Osteocyte (in vitro differentiated cells): ENCODE results near the gene HLA-DMA. TPM values are rescaled to one million over a fixed set of nuclear protein-coding genes. Genes with fewer than 3 reads are reported as not detected.

Experiments
- DNase-seq: peaks from one replicate; pipeline ENCODE4 v3.0.0; 2021; ENCODE audit warnings: mixed read lengths; ENCODE audit not compliant: unreplicated experiment; ENCODE audit errors: extremely low spot score
- H3K27ac Mint-ChIP-seq: one replicate; pipeline ENCODE4 v1.8.0; 2021; ENCODE audit warnings: mild to moderate bottlenecking, mixed read lengths; ENCODE audit not compliant: unreplicated experiment
- H3K27me3 Mint-ChIP-seq: one replicate; pipeline ENCODE4 v1.8.0; 2021; ENCODE audit warnings: mixed read lengths; ENCODE audit not compliant: unreplicated experiment
- H3K36me3 Mint-ChIP-seq: one replicate; pipeline ENCODE4 v1.8.0; 2021; ENCODE audit warnings: mixed read lengths; ENCODE audit not compliant: unreplicated experiment
- H3K4me1 Mint-ChIP-seq: one replicate; pipeline ENCODE4 v1.8.0; 2021; ENCODE audit warnings: mixed read lengths; ENCODE audit not compliant: unreplicated experiment
- H3K4me3 Mint-ChIP-seq: one replicate; pipeline ENCODE4 v1.8.0; 2021; ENCODE audit warnings: mild to moderate bottlenecking, moderate library complexity, mixed read lengths; ENCODE audit not compliant: unreplicated experiment
- H3K9me3 Mint-ChIP-seq: one replicate; pipeline ENCODE4 v1.8.0; 2021; ENCODE audit warnings: mixed read lengths; ENCODE audit not compliant: unreplicated experiment
- CTCF ChIP-seq: fragments of 200-600 bp; sonication (generic); IDR thresholded peaks from 2 replicates; pipeline ENCODE4 v1.5.0; 2021; ENCODE audit warnings: antibody characterized with exemption, mild to moderate bottlenecking, moderate library complexity
- total RNA-seq: library from RNA; stranded (reverse); gene quantifications from 2 replicates; pipeline ENCODE4 v1.2.1, GENCODE V29; 2021

Gene HLA-DMA
- total RNA-seq, 1 donor from 2014 or later: 3.0 TPM

DNA sequence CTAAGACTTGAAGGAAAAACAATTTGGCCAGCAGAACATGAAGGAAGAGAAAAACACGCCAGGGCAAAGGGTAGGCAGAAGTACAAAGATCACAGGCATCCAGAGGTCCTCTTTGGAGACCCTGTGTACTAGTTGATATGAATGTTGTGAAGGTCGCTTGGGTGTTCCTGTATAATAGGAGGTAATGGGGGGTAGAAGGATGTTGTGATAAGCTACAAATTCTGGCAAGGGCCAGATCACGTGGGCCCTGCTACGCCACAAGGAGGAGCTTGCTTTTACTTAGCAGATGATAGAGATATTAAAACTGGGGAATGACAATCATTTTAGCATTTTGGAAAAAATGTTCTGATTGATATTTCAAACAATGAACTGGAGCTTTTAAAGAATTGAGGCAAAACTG, 878 bp upstream of the HLA-DMA start:
- no peak for TF ChIP-seq CTCF
- Mint-ChIP-seq H3K9me3 (no peaks in the 10 kb centered on the region), H3K27me3 (peaks cover 10% of the 10 kb centered on the region), H3K27ac (no peak overlapping the region), H3K36me3 (peaks cover 4% of the 10 kb centered on the region), H3K4me1 (peaks cover 6% of the 10 kb centered on the region), H3K4me3 (no peak overlapping the region)
- DNase-seq: no peak

DNA sequence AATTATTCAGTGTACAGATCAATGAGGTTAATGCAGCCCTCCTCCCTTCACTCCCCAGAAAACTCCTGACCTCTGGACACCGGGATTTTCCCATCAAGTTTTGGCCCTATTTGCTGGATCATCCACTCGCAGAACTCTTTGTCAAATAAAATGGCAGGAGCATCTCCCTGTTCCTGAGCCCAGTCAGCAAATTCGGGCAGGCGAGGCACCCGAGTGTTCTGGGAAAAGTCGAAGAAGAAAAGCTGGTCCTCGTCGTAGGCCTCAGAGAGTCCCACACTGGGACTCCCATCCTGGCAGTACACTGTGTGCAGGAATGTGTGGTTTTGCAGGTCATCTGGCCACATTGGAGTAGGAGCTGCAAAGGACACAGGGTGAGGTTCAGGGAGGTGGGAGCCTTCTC, 2.4 kb downstream of the HLA-DMA start:
- DNase-seq: no peak
- Mint-ChIP-seq H3K9me3 (no peaks in the 10 kb centered on the region), H3K27me3 (peaks cover 23% of the 10 kb centered on the region), H3K27ac (no peak overlapping the region), H3K4me1 (peaks cover 6% of the 10 kb centered on the region), H3K36me3 (no peaks in the 10 kb centered on the region), H3K4me3 (no peak overlapping the region)
- no peak for TF ChIP-seq CTCF

- TF ChIP-seq CTCF: no peak
- no peak overlapping the region for H3K27ac Mint-ChIP-seq
- no peak for DNase-seq
- H3K36me3 Mint-ChIP-seq: no peaks in the 10 kb centered on the region
- H3K27me3 Mint-ChIP-seq: peaks cover 27% of the 10 kb centered on the region
- H3K4me3 Mint-ChIP-seq: no peak overlapping the region
- H3K4me1 Mint-ChIP-seq: peaks cover 6% of the 10 kb centered on the region
- no peaks in the 10 kb centered on the region for H3K9me3 Mint-ChIP-seq
These were observed 2.9 kb downstream of the HLA-DMA start for GRCh38 chr6:32950010-32950409.

DNA sequence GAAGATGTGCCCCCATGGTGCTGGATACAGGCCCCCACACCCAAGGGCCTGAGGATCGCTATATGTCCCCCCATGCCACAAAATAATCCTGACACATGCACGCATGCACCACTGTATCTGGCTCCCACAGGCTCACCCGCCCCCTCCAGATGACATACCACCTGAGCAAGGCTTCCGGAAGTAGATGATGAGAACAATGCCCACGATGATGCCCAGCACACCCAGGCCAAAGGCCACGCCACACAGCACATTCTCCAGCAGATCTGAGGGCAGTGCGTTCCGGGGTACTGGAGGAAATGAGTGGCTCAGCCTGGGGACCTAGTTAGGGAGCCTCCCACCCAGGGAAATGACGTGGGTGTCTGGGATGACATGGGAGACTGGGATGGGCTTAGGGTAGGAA, 3.8 kb downstream of the HLA-DMA start:
- no peak for TF ChIP-seq CTCF
- H3K27me3 Mint-ChIP-seq: peaks cover 31% of the 10 kb centered on the region

DNA sequence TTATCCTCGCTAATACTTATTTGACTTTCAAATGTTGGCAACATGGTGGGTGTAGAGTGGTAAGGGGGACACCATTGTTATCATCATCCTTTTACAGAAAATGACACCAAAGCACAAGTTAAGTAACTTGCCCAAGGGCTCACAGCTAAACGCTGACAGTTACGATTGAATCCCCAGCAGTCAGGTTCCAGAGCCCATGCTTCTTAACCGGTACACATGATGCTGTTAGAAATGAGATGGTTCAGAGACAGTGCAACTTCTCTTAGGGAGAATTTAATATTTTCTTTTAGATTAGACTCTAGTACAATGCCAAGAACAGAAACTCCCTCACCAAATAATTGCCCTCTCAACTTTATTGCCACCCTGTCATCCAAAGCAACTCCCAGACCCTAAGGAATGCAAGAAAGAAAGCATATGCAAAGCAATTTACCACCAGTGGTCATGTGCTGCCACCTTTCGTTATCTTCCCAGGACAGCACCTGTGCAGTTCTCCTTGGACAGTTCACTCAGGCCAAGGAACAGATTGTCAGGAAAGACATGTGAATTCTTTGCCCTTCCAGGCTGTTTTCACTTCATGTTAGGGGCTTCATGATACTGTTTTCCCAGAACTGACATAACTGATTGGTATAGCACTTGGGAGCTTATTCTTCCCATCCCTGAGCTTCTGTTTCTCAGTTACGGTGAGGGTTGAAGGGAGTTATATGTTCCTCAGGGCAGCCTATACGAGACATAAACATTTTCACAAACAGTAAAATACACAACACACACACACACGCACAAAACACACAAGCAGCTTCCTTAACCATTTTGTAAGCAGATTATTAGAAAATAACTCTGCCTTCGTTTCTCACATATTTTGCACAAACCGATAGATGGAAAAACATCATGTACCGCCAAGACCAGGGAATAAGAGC, 5.1 kb downstream of the HLA-DMA start:
- Mint-ChIP-seq H3K4me1 (peaks cover 2% of the 10 kb centered on the region), H3K27ac (no peak overlapping the region), H3K4me3 (no peak overlapping the region)

More for the DNA sequence above, 3.8 kb downstream of the HLA-DMA start:
- no peak for DNase-seq
- Mint-ChIP-seq H3K9me3 (no peaks in the 10 kb centered on the region), H3K4me1 (peaks cover 6% of the 10 kb centered on the region), H3K36me3 (no peaks in the 10 kb centered on the region), H3K27ac (no peak overlapping the region), H3K4me3 (no peak overlapping the region)

More for the DNA sequence above, 5.1 kb downstream of the HLA-DMA start:
- peaks cover 41% of the 10 kb centered on the region for H3K27me3 Mint-ChIP-seq
- H3K36me3 Mint-ChIP-seq: no peaks in the 10 kb centered on the region
- TF ChIP-seq CTCF: peak; percentile 58
- H3K9me3 Mint-ChIP-seq: no peaks in the 10 kb centered on the region
- no peak for DNase-seq
